ENCODE results near the gene FNDC10.
"Not testable (repeated sequence)": the region's sequence is repeated elsewhere in the genome, so short reads cannot be mapped to it uniquely, and the experiment has no call there.

GRCh38 chr1:1634613-1635012, 34.7 kb upstream of the FNDC10 start:
- TF ChIP-seq CTCF, POLR2A (IDR thresholded peaks at IDR 0.05): not testable (repeated sequence)
